Activated gamma-delta T cell (primary cell): Measurements from ENCODE around the gene IFNL4.
"Not testable (repeated sequence)": the region's sequence is repeated elsewhere in the genome, so short reads cannot be mapped to it uniquely, and the experiment has no call there.

ENCODE experiments used
- DNase-seq: peaks from one replicate; lab custom pipeline; 2025; lab: John Stamatoyannopoulos, UW

The IFNL4 gene

GRCh38 chr19:39257227-39257626 lies 8.6 kb upstream of the IFNL4 start:
- no peak for DNase-seq

- no peak for DNase-seq
These were observed 6.1 kb upstream of the IFNL4 start for GRCh38 chr19:39254531-39255345.

GRCh38 chr19:39253374-39254149 lies 4.9 kb upstream of the IFNL4 start:
- no peak for DNase-seq

- no peak for DNase-seq
These were observed 3.8 kb upstream of the IFNL4 start for GRCh38 chr19:39252458-39252857.

- DNase-seq: no peak
These were observed 3.2 kb upstream of the IFNL4 start for GRCh38 chr19:39251846-39252245.

- no peak for DNase-seq
These were observed 2.4 kb upstream of the IFNL4 start for GRCh38 chr19:39251081-39251480.

- no peak for DNase-seq
These were observed 673 bp downstream of the IFNL4 start for GRCh38 chr19:39247701-39248664.

- no peak for DNase-seq
These were observed 1.5 kb downstream of the IFNL4 start for GRCh38 chr19:39246951-39247669.

- not testable (repeated sequence) for DNase-seq
These were observed 3.5 kb downstream of the IFNL4 start for GRCh38 chr19:39245166-39245565.

GRCh38 chr19:39244410-39245100 lies 4.1 kb downstream of the IFNL4 start, which contains the start of gene IFNL3:
TSS of gene IFNL3 (minus strand) at chr19:39245006. CDS start at chr19:39244967, 39 bp downstream.
- DNase-seq: not testable (repeated sequence)

- not testable (repeated sequence) for DNase-seq
These were observed 4.9 kb downstream of the IFNL4 start for GRCh38 chr19:39243741-39244140.

GRCh38 chr19:39240421-39240820 lies 8.2 kb downstream of the IFNL4 start:
- no peak for DNase-seq

- DNase-seq: no peak
These were observed 9.7 kb downstream of the IFNL4 start for GRCh38 chr19:39238944-39239343.

- DNase-seq: no peak
These were observed 10.4 kb downstream of the IFNL4 start for GRCh38 chr19:39238209-39238608.

GRCh38 chr19:39237200-39238184 lies 11.2 kb downstream of the IFNL4 start:
- DNase-seq: no peak

GRCh38 chr19:39236527-39236926 lies 12.1 kb downstream of the IFNL4 start:
- no peak for DNase-seq

GRCh38 chr19:39232708-39233107 lies 15.9 kb downstream of the IFNL4 start:
- no peak for DNase-seq

GRCh38 chr19:39230096-39230764 lies 18.4 kb downstream of the IFNL4 start:
- no peak for DNase-seq

GRCh38 chr19:39224910-39225309 lies 23.7 kb downstream of the IFNL4 start:
- no peak for DNase-seq
